Stimulated activated naive CD4-positive, alpha-beta T cell (primary cell): Measurements from ENCODE around the gene CD109.

ENCODE experiments used
- DNase-seq, 6 experiments: peaks; one replicate each; lab custom pipeline; 2025; lab: John Stamatoyannopoulos, UW

The CD109 gene

DNA sequence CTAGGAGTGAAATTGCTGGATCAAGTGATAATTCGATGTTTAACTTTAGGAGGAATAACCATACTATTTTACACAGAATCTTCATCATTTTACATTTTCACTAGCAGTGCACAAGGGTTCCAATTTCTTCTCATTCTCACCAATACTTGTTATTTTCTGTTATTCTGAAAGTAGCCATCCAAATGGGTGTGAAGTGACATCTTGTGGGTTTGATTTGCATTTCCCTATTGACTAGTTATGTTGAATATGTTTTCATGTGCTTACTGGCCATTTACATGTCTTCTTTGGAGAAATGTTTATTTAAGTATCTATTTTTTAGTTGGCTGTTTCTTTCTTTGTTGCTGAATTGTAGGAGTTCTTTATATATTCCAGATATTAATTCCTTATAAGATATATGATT lies 164.3 kb downstream of the CD109 start:
- DNase-seq: no peak

DNA sequence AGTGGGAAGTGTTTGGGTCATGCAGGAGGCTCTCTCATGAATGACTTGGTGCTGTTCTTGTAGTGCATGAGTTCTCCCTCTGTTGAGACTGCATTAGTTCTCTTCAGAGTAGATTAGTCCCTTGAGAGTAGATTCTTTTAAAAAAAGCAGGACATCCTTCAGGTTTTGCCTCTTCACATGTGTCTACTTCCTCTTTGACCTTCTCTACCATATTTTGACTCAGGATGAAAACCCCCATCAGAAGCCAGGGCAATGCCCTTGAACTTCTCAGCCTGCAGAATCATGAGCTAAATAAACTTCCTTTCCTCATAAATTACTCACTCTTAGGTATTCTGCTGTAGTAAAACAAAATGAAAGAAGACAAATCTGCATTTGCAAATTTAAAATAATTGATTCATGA lies 170.3 kb downstream of the CD109 start:
- no peak for DNase-seq

DNA sequence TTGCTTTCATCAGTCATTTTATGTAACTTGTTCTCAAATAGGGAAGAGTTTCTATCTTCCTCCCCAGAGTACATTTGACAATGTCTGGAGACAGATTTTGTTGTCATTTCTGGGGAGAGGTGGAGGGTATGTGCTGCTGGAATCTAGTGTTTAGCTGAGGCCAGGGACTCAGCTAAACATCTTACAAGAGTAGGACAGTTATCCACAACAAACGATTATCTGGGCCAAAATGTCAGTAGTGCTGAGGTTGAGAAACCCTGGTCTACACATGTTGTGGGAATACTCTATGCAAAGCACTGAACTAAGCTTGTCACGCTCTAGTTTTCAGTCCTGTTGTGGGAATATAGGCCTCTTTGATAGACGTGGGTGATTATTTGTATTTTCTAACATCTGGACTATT lies 171.4 kb downstream of the CD109 start:
- no peak for DNase-seq

DNA sequence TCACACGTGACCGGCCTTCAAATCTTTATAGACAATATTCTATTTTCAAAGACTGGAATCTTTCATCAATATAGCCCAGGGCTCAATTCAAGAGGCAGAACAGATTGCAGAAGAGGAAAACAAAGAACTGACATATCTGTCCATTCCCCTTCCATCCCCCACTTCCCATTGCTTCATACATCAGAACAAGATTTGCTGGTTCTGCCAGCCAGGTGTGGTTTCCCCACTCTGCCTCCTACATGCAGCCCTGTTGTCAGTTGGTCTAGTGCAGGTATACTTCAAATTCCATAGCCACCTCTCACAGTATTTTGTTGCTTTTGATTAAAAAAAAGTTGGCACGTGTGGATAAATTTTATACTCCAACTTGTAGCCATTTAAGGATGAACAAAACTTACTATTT lies 174.9 kb downstream of the CD109 start:
- DNase-seq: no peak

DNA sequence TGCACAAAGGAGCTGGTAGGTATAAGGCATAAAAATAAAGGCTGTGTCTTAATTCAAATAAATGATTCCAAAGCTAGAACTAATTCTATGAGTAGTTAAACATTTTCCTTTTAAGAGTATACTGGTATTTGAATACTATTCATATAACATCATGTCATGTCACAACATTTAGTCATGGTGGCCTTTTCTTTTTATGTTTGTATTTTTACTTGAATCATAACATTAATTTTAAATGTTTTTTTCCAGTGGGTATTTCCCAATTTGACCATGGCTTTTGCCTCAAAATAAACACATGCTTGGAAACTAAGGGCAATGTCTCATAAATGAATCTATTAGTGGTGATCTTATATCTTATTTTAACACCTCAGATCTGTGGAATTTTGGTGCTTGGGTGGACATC lies 177.1 kb downstream of the CD109 start:
- DNase-seq: no peak
